Activated B cell treated with CpG ODN at 0.5 μM for 24 hours (primary cell): ENCODE measurements around the gene SPESP1. TPM values are rescaled to one million over a fixed set of nuclear protein-coding genes. Genes with fewer than 3 reads are reported as not detected.

Source experiments
- ATAC-seq: fragments of 200-7000 bp; cut with Tn5 transposase; one replicate; pipeline ENCODE4 v1.10.0; 2021; ENCODE audit warnings: low read depth, mild to moderate bottlenecking, moderate library complexity
- CTCF ChIA-PET: fragments of 350-600 bp; sonication (Branson Sonifier 250); formaldehyde crosslinking; loops from one replicate; lab custom pipeline; 2021; ENCODE audit warnings: antibody characterized with exemption; lab: Charles Lee
- POLR2A ChIA-PET: fragments of 350-600 bp; sonication (Branson Sonifier 250); formaldehyde crosslinking; loops from one replicate; lab custom pipeline; 2021; ENCODE audit warnings: antibody characterized with exemption; lab: Charles Lee
- DNase-seq: peaks from one replicate; pipeline ENCODE4 v3.0.0; 2022
- H3K27ac Mint-ChIP-seq: one replicate; pipeline ENCODE4 v1.8.0; 2020; ENCODE audit warnings: mixed read lengths
- H3K27me3 Mint-ChIP-seq: one replicate; pipeline ENCODE4 v1.8.0; 2021; ENCODE audit warnings: mixed read lengths
- H3K36me3 Mint-ChIP-seq: one replicate; pipeline ENCODE4 v1.8.0; 2021; ENCODE audit warnings: low read depth, mixed read lengths
- H3K4me1 Mint-ChIP-seq: one replicate; pipeline ENCODE4 v1.8.0; 2021; ENCODE audit warnings: mixed read lengths
- H3K4me3 Mint-ChIP-seq: one replicate; pipeline ENCODE4 v1.8.0; 2020; ENCODE audit warnings: mild to moderate bottlenecking, mixed read lengths
- H3K9me3 Mint-ChIP-seq: one replicate; pipeline ENCODE4 v1.8.0; 2020; ENCODE audit warnings: mixed read lengths
- intact Hi-C: fragments of 100-400 bp; cut with micrococcal nuclease; formaldehyde crosslinking; loops from one replicate; pipeline ENCODE4 v1.15.1; 2024
- total RNA-seq: library from RNA; stranded (reverse); gene quantifications from 2 replicates; pipeline ENCODE4 v1.2.3, GENCODE V29; 2022
- TF ChIP-seq, protein P1 (sequence below): fragments of 200-600 bp; IDR thresholded peaks from one replicate; pipeline ENCODE4 v1.8.0; 2022; ENCODE audit warnings: antibody characterized with exemption, mild to moderate bottlenecking

Gene SPESP1
- total RNA-seq, 1 donor from 2014 or later = 0.78 TPM

DNA sequence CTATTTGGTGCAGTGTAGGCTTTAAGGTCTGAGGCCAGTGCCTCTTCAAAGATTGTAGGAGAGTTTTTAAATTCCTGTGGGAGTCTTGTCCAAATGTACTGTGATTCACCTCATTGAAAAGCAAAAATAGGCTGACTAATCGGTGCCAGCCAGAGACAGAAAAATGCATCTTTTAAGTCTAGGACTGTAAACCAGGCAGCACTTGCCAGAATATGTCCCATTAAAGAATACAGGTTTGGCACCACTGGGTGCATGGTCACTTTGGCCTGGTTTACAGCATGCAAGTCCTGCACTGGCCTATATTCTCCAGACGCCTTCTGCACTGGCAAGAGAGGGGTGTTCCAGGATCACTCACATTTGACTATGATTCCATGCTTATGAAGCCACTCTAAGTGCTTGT lies 63.8 kb downstream of the SPESP1 start:
- POLR2A ChIA-PET = no interaction called here
- CTCF ChIA-PET = no interaction called here
- no peak overlapping the region for H3K4me3 Mint-ChIP-seq
- intact Hi-C loops = no loop called here
- no peaks in the 10 kb centered on the region for H3K4me1 Mint-ChIP-seq
- H3K36me3 Mint-ChIP-seq = no peaks in the 10 kb centered on the region
- no peak for DNase-seq
- H3K27me3 Mint-ChIP-seq = peaks cover 5% of the 10 kb centered on the region
- ATAC-seq = no peak
- TF ChIP-seq, protein P1, sequence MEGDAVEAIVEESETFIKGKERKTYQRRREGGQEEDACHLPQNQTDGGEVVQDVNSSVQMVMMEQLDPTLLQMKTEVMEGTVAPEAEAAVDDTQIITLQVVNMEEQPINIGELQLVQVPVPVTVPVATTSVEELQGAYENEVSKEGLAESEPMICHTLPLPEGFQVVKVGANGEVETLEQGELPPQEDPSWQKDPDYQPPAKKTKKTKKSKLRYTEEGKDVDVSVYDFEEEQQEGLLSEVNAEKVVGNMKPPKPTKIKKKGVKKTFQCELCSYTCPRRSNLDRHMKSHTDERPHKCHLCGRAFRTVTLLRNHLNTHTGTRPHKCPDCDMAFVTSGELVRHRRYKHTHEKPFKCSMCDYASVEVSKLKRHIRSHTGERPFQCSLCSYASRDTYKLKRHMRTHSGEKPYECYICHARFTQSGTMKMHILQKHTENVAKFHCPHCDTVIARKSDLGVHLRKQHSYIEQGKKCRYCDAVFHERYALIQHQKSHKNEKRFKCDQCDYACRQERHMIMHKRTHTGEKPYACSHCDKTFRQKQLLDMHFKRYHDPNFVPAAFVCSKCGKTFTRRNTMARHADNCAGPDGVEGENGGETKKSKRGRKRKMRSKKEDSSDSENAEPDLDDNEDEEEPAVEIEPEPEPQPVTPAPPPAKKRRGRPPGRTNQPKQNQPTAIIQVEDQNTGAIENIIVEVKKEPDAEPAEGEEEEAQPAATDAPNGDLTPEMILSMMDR = no peak
- H3K27ac Mint-ChIP-seq = no peak overlapping the region
- H3K9me3 Mint-ChIP-seq = no peaks in the 10 kb centered on the region

DNA sequence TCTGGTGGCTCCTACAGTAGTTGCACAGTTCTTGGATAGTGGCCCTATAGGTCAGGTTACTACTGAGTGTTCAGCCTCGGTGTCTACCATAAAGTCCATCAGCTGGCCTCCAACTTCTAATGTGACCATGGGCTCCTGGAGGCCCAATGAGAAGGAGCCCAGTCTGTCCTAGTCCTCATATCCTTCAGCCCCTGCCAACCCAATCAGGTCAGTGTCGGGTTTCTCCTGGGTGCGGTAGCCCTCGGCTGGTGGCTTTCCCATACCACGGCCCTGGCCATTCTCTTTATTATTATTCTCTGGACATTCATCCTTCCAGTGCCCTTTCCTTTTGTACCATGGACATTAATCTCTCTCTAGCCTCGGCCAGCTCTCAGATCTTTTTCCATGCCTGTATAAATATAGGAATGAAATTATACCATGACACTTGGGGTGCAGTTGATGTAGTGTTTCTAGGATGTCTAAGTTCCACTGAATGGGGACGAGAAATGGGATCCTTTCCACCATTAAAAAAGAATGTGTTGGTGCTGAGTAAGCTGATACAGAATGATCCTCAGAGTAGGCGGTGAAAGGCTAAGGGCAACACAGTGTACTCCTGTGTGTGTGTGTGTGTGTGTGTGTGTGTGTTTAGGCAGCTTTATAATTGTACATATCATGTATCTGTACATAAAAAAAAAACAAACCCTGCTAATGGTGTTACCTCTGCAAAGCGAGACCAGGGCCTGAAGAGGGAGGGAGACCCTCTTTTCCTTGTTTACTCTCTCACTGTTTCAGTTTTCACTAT lies 64.8 kb downstream of the SPESP1 start:
- Mint-ChIP-seq H3K4me3 (no peak overlapping the region), H3K4me1 (no peaks in the 10 kb centered on the region), H3K27me3 (peaks cover 7% of the 10 kb centered on the region), H3K9me3 (no peaks in the 10 kb centered on the region), H3K36me3 (no peaks in the 10 kb centered on the region), H3K27ac (no peak overlapping the region)
- no peak for ATAC-seq
- TF ChIP-seq, protein P1 = no peak
- intact Hi-C loops = no loop called here
- ChIA-PET POLR2A (no interaction called here), CTCF (no interaction called here)
- DNase-seq = no peak

Other genes with a start within 250 kb of the SPESP1 start
- gene ANP32A, start 109.6 kb upstream of the SPESP1 start, total RNA-seq = 199 and 218 TPM in 2 replicates
- gene NOX5, start 84.2 kb downstream of the SPESP1 start, total RNA-seq = 0.05 and 0.09 TPM in 2 replicates
- gene GLCE, start 230.1 kb downstream of the SPESP1 start, total RNA-seq = 3.9 and 5.6 TPM in 2 replicates